PC-3 (cell line): ENCODE results near the gene EGFL8. TPM values are rescaled to one million over a fixed set of nuclear protein-coding genes. Genes with fewer than 3 reads are reported as not detected.

Source experiments
- ATAC-seq: fragments of 200-7000 bp; cut with Tn5 transposase; 2 replicates; pipeline ENCODE4 v1.9.1; 2020; ENCODE audit warnings: mild to moderate bottlenecking, moderate library complexity
- BruUV-seq: library from RNA; stranded (reverse); fragments of 400-500 nt; replicated peaks from 2 replicates; lab custom pipeline; 2021; lab: Mats Ljungman, UMichigan
- CTCF ChIA-PET: fragments of 300-600 bp; sonication (Branson Sonifier 250); formaldehyde crosslinking; loops from one replicate; lab custom pipeline; 2022; ENCODE audit warnings: antibody characterized with exemption; lab: Charles Lee
- POLR2A ChIA-PET: fragments of 300-600 bp; sonication (Branson Sonifier 250); formaldehyde crosslinking; loops from one replicate; lab custom pipeline; 2022; ENCODE audit warnings: antibody characterized with exemption; ENCODE audit not compliant: unreplicated experiment; lab: Charles Lee
- DNase-seq: peaks from one replicate; pipeline ENCODE4 v3.0.0-alpha.2; 2015
- H2AFZ ChIP-seq: fragments of 300-600 bp; sonication (generic); 2 replicates; pipeline ENCODE4 v1.6.0; 2016; ENCODE audit warnings: antibody characterized with exemption, low read length
- H3F3A ChIP-seq: fragments of 300-600 bp; sonication (generic); one replicate; pipeline ENCODE4 v1.6.0; 2017; ENCODE audit warnings: antibody characterized with exemption, low read length, control low read depth, mild to moderate bottlenecking; ENCODE audit not compliant: unreplicated experiment
- H3K27ac ChIP-seq: fragments of 300-600 bp; sonication (generic); 2 replicates; pipeline ENCODE4 v1.5.1; 2016; ENCODE audit warnings: mild to moderate bottlenecking, low read length
- H3K27me3 ChIP-seq: fragments of 300-600 bp; sonication (generic); 2 replicates; pipeline ENCODE4 v1.6.1; 2016; ENCODE audit warnings: low read length, mixed read lengths
- H3K36me3 ChIP-seq: fragments of 300-600 bp; sonication (generic); 2 replicates; pipeline ENCODE4 v1.6.1; 2016; ENCODE audit warnings: low read depth, mixed run types, low read length, mixed read lengths
- H3K4me1 ChIP-seq: fragments of 300-600 bp; sonication (generic); 2 replicates; pipeline ENCODE4 v1.5.1; 2016; ENCODE audit warnings: low read length; ENCODE audit not compliant: insufficient read depth
- H3K4me2 ChIP-seq: fragments of 300-600 bp; sonication (generic); 2 replicates; pipeline ENCODE4 v1.6.0; 2016; ENCODE audit warnings: low read length
- H3K4me3 ChIP-seq: fragments of 300-600 bp; sonication (generic); 2 replicates; pipeline ENCODE4 v1.5.1; 2016; ENCODE audit warnings: mild to moderate bottlenecking, low read length, mixed read lengths
- H3K79me2 ChIP-seq: fragments of 300-600 bp; sonication (generic); 2 replicates; pipeline ENCODE4 v1.6.1; 2017; ENCODE audit warnings: low read length, mixed read lengths
- H3K9ac ChIP-seq: fragments of 300-600 bp; sonication (generic); 2 replicates; pipeline ENCODE4 v1.6.0; 2016; ENCODE audit warnings: mild to moderate bottlenecking, low read length
- H3K9me2 ChIP-seq: fragments of 300-600 bp; sonication (generic); replicated peaks from 2 replicates; pipeline ENCODE4 v1.6.1; 2016; ENCODE audit warnings: mixed run types, low read length, mixed read lengths
- H3K9me3 ChIP-seq: fragments of 300-600 bp; sonication (generic); 2 replicates; pipeline ENCODE4 v1.6.1; 2016; ENCODE audit warnings: low read length, mixed read lengths
- H4K20me1 ChIP-seq: fragments of 300-600 bp; sonication (generic); 2 replicates; pipeline ENCODE4 v1.6.1; 2016; ENCODE audit warnings: low read length, mixed read lengths
- EZH2 ChIP-seq: fragments of 300-600 bp; sonication (generic); IDR thresholded peaks from one replicate; pipeline ENCODE4 v1.6.1; 2017; ENCODE audit warnings: antibody characterized with exemption, mild to moderate bottlenecking, low read length; ENCODE audit not compliant: unreplicated experiment
- EZH2phosphoT487 ChIP-seq: fragments of 300-600 bp; sonication (generic); IDR thresholded peaks from 2 replicates; pipeline ENCODE4 v1.6.1; 2018; ENCODE audit warnings: mild to moderate bottlenecking, antibody characterized with exemption, low read length, borderline replicate concordance
- intact Hi-C: fragments of 100-400 bp; cut with micrococcal nuclease; formaldehyde crosslinking; loops from 2 replicates; pipeline ENCODE4 v1.9.0; 2023
- total RNA-seq: library from RNA; depleted of rRNA; stranded (reverse); fragments of >200 nt; gene quantifications from 2 replicates; pipeline ENCODE4 v1.2.3, GENCODE V29; 2014
- TF ChIP-seq, protein P1 (sequence below): fragments of 300-600 bp; sonication (generic); conservative IDR thresholded peaks from 2 replicates; pipeline ENCODE4 v1.5.1; 2017; ENCODE audit warnings: antibody characterized with exemption, low read depth, mild to moderate bottlenecking, low read length

Gene EGFL8
- total RNA-seq, 1 experiment from 2014 or later, result 7.9 TPM

DNA sequence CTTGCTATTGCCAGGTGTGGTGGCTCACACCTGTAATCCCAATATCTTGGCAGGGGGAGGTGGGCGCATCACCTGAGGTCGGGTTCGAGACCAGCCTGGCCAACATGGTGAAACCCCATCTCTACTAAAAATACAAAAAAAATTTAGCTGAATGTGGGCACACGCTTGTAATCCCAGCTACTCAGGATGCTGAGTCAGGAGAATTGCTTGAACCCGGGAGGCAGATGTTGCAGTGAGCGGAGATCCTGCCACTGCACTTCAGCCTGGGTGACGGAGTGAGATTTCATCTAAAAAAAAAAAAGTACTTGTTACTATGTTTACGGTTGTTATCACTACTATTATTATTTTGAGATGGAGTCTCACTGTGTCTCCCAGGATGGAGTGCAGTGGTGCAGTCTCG is 7.5 kb upstream of the EGFL8 start:
- ChIA-PET CTCF (no interaction called here), POLR2A (no interaction called here)
- H4K20me1 ChIP-seq, result no peaks in the 10 kb centered on the region
- H3K9me2 ChIP-seq, result no peaks in the 10 kb centered on the region
- H3K79me2 ChIP-seq, result peaks cover 29% of the 10 kb centered on the region
- ATAC-seq, result no peak
- H3K4me1 ChIP-seq, result peaks cover 12% of the 10 kb centered on the region
- no peaks in the 10 kb centered on the region for H3K27me3 ChIP-seq
- intact Hi-C loops, result no loop called here
- H3K9ac ChIP-seq, result no peak overlapping the region
- H3K36me3 ChIP-seq, result peaks cover 11% of the 10 kb centered on the region; the same call in 1 of the 2 replicates
- no peak overlapping the region for H3K4me3 ChIP-seq
- no peak overlapping the region for H3K4me2 ChIP-seq
- H3K9me3 ChIP-seq, result no peaks in the 10 kb centered on the region
- TF ChIP-seq, protein P1, sequence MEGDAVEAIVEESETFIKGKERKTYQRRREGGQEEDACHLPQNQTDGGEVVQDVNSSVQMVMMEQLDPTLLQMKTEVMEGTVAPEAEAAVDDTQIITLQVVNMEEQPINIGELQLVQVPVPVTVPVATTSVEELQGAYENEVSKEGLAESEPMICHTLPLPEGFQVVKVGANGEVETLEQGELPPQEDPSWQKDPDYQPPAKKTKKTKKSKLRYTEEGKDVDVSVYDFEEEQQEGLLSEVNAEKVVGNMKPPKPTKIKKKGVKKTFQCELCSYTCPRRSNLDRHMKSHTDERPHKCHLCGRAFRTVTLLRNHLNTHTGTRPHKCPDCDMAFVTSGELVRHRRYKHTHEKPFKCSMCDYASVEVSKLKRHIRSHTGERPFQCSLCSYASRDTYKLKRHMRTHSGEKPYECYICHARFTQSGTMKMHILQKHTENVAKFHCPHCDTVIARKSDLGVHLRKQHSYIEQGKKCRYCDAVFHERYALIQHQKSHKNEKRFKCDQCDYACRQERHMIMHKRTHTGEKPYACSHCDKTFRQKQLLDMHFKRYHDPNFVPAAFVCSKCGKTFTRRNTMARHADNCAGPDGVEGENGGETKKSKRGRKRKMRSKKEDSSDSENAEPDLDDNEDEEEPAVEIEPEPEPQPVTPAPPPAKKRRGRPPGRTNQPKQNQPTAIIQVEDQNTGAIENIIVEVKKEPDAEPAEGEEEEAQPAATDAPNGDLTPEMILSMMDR, result no peak
- TF ChIP-seq EZH2phosphoT487 (no peak), EZH2 (no peak)
- no peak overlapping the region for H3K27ac ChIP-seq
- no peaks in the 10 kb centered on the region for H3F3A ChIP-seq
- no peak overlapping the region for H2AFZ ChIP-seq
- BruUV-seq, result no TSS peak
- DNase-seq, result no peak

DNA sequence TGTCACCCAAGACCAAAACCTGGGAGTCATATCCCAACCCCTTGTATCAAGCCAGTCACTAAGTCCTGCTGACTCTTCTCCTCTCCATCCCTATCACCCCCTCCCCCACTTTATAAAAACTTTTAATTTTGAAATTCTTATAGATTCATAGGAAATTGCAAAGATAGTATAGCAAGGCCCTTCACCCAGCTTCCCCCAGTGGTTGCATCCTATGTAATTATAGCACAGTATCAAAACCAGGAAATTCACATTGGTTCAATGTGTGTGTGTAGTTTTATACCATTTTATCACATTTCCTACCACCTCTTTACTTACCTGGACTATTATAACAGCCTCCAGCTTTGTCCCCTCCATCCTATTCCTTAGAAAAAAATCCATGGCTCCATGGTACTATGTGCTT is 6.3 kb upstream of the EGFL8 start:
- H3K4me1 ChIP-seq, result peaks cover 9% of the 10 kb centered on the region
- TF ChIP-seq, protein P1, result no peak
- no peak for TF ChIP-seq EZH2phosphoT487
- no peak for TF ChIP-seq EZH2
- H3K4me3 ChIP-seq, result no peak overlapping the region
- H3F3A ChIP-seq, result no peaks in the 10 kb centered on the region
- H3K4me2 ChIP-seq, result no peak overlapping the region
- no peak overlapping the region for H3K9ac ChIP-seq
- H3K9me2 ChIP-seq, result no peaks in the 10 kb centered on the region
- H3K27me3 ChIP-seq, result no peaks in the 10 kb centered on the region
- POLR2A ChIA-PET, result no interaction called here
- BruUV-seq, result no TSS peak
- H3K36me3 ChIP-seq, result peaks cover 11% of the 10 kb centered on the region; the same call in 1 of the 2 replicates
- H3K9me3 ChIP-seq, result no peaks in the 10 kb centered on the region
- no peaks in the 10 kb centered on the region for H4K20me1 ChIP-seq
- ATAC-seq, result no peak
- no peak overlapping the region for H2AFZ ChIP-seq
- no peak for DNase-seq
- H3K79me2 ChIP-seq, result peaks cover 29% of the 10 kb centered on the region
- CTCF ChIA-PET, result no interaction called here
- H3K27ac ChIP-seq, result no peak overlapping the region
- intact Hi-C loops, result no loop called here

DNA sequence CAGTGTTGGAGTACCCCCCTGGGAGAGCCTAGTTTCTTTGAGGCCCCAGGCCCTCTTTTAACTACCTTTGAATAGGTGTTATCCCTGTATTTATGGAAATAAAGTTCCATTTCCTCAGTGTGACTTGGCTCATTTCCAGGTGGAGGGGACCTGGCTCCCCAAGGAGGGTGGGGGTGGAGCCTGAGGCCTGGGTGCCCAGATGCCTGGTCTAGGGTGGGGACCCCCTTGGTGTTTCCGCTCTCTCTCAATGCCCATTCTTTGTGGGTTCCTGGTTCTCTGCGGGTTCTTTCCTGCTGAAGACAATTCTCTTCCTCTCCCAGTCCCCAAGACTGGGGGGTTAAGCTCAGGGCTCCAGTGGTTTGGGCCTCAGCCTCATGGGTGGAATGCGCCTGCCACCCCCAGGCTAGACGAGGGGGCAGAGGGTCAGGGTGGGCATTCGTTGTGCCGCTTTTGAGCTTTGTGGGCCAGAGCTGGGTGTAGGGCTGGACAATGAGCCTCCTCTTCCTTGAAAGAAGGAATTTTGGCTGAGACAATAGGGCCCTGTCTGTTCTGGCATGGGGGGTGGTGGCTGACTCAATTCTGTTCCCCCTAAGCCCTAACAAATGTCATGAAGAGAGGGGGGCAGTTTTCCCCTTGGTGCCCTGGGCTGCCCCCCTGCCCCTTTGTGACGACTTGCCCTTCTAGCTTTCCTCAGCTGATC is 686 bp upstream of the EGFL8 start:
- Histone ChIP-seq H3K9me3 (no peaks in the 10 kb centered on the region), H2AFZ (no peak overlapping the region), H3K4me1 (no peaks in the 10 kb centered on the region), H3F3A (no peaks in the 10 kb centered on the region), H3K27ac (no peak overlapping the region), H3K4me3 (no peak overlapping the region), H3K27me3 (no peaks in the 10 kb centered on the region), H3K36me3 (peaks cover 14% of the 10 kb centered on the region; the same call in 1 of the 2 replicates), H4K20me1 (no peaks in the 10 kb centered on the region), H3K9ac (no peak overlapping the region), H3K9me2 (no peaks in the 10 kb centered on the region), H3K79me2 (no peaks in the 10 kb centered on the region), H3K4me2 (no peak overlapping the region)
- ATAC-seq, result no peak
- DNase-seq, result no peak
- TF ChIP-seq, protein P1, result no peak
- no peak for TF ChIP-seq EZH2
- TF ChIP-seq EZH2phosphoT487, result no peak
- no TSS peak for BruUV-seq
- intact Hi-C loops, result no loop called here
- POLR2A ChIA-PET, result no interaction called here
- CTCF ChIA-PET, result no interaction called here
